ENCODE data around the gene DENR. TPM values are rescaled to one million over a fixed set of nuclear protein-coding genes. Genes with fewer than 3 reads are reported as not detected.

DENR gene
- polyA plus RNA-seq, 3 donors from 2014 or later = 66.2 to 81.1 (median 68.7) TPM

- H3K4me1 Mint-ChIP-seq = no peaks in the 10 kb centered on the region
- peaks cover 2 to 4% (median 3%) of the 10 kb centered on the region in 3 donors for H3K27me3 Mint-ChIP-seq (ENCODE audit: low read depth in 3 of 3)
- H3K9me3 Mint-ChIP-seq = no peaks in the 10 kb centered on the region
- no peak for DNase-seq
- no peak overlapping the region for H3K27ac Mint-ChIP-seq
- H3K36me3 Mint-ChIP-seq = peaks cover 0 to 4% (median 0%) of the 10 kb centered on the region in 3 donors
- H3K4me3 Mint-ChIP-seq = no peak overlapping the region
Observed at GRCh38 chr12:122819209-122819785, 66.7 kb downstream of the DENR start.

- H3K4me1 Mint-ChIP-seq = no peaks in the 10 kb centered on the region
- DNase-seq = no peak
- H3K36me3 Mint-ChIP-seq = peaks cover 0 to 4% (median 0%) of the 10 kb centered on the region in 3 donors
- no peaks in the 10 kb centered on the region for H3K9me3 Mint-ChIP-seq
- H3K27ac Mint-ChIP-seq = no peak overlapping the region
- H3K4me3 Mint-ChIP-seq = no peak overlapping the region
- H3K27me3 Mint-ChIP-seq (ENCODE audit: low read depth in 3 of 3) = peaks cover 2 to 4% (median 3%) of the 10 kb centered on the region in 3 donors
Observed at GRCh38 chr12:122820138-122820537, 67.5 kb downstream of the DENR start.

Other genes with a start within 250 kb of the DENR start
- gene RSRC2, start 225.9 kb upstream of the DENR start, polyA plus RNA-seq = 10 to 100 TPM; 13.0 to 50.7 (median 14.1) TPM
- 1 to 10 TPM; 1.1 to 3.3 (median 1.4) TPM for gene KNTC1, start 225.6 kb upstream of the DENR start, polyA plus RNA-seq
- gene HCAR2, start 49.5 kb upstream of the DENR start, polyA plus RNA-seq = not detected
- not detected for gene HCAR3, start 36.0 kb upstream of the DENR start, polyA plus RNA-seq
- not detected for gene HCAR1, start 22.0 kb upstream of the DENR start, polyA plus RNA-seq
- under 1 TPM in 1 of 3 donors, not detected in 2; 0.28 TPM for gene CCDC62, start 21.7 kb downstream of the DENR start, polyA plus RNA-seq
- 10 to 100 TPM in 1 of 3 donors, 1 to 10 TPM in 2; 4.4 to 14.6 (median 5.1) TPM for gene HIP1R, start 82.6 kb downstream of the DENR start, polyA plus RNA-seq
- 10 to 100 TPM; 39.5 to 70.1 (median 43.6) TPM for gene VPS37B, start 143.3 kb downstream of the DENR start, polyA plus RNA-seq
- gene ABCB9, start 213.6 kb downstream of the DENR start, polyA plus RNA-seq = under 1 TPM in 2 of 3 donors, not detected in 1; 0.31 to 0.44 TPM
- 10 to 100 TPM; 14.4 to 16.6 (median 16.3) TPM for gene OGFOD2, start 222.4 kb downstream of the DENR start, polyA plus RNA-seq
- gene ARL6IP4, start 227.9 kb downstream of the DENR start, polyA plus RNA-seq = 100 to 1,000 TPM; 131 to 327 (median 245) TPM

Measured in immature natural killer cell (primary cell).